B cell (primary cell): ENCODE data around the gene PDPN. TPM values are rescaled to one million over a fixed set of nuclear protein-coding genes. Genes with fewer than 3 reads are reported as not detected.

Experiments
- ATAC-seq: fragments of 200-7000 bp; cut with Tn5 transposase; one replicate; pipeline ENCODE4 v1.10.0; 2021; ENCODE audit warnings: low read depth, mild to moderate bottlenecking, moderate number of reproducible peaks, moderate library complexity
- CTCF ChIA-PET: fragments of 350-600 bp; sonication (Branson Sonifier 250); formaldehyde crosslinking; loops from one replicate; lab custom pipeline; 2021; ENCODE audit warnings: antibody characterized with exemption, inconsistent platforms; lab: Charles Lee
- POLR2A ChIA-PET: fragments of 350-600 bp; sonication (Branson Sonifier 250); formaldehyde crosslinking; loops from one replicate; lab custom pipeline; 2021; ENCODE audit warnings: antibody characterized with exemption; lab: Charles Lee
- DNase-seq: peaks from one replicate; pipeline ENCODE4 v3.0.0; 2013
- H2AFZ ChIP-seq: 2 replicates; pipeline ENCODE4 v1.6.1; 2012; ENCODE audit warnings: mild to moderate bottlenecking, low read depth, low read length; ENCODE audit not compliant: insufficient read depth, poor library complexity, severe bottlenecking
- H3K27ac ChIP-seq, 2 donors: 1 replicate in 1 of 2; 2 replicates in 1 of 2; pipeline ENCODE4 v1.5.1; 2012 to 2013; ENCODE audit warnings: low read length in 2 of 2, mild to moderate bottlenecking in 2 of 2, moderate library complexity in 1 of 2
- H3K27me3 ChIP-seq, 4 experiments: fragments of 200-600 bp in 1 of 4; sonication (generic) in 1 of 4; replicated peaks in 1 of 4; 1 replicate in 2 of 4; 2 replicates in 2 of 4; pipeline versions ENCODE4 v1.6.1 to v1.7.0; 2013 to 2016; ENCODE audit warnings: low read length in 3 of 4, mild to moderate bottlenecking in 2 of 4, mixed read lengths in 1 of 4, moderate library complexity in 1 of 4; ENCODE audit not compliant: insufficient read depth in 4 of 4, control insufficient read depth in 3 of 4; ENCODE audit errors: control extremely low read depth in 1 of 4
- H3K36me3 ChIP-seq, 2 experiments: replicated peaks in 1 of 2; 1 replicate in 1 of 2; 2 replicates in 1 of 2; pipeline versions ENCODE4 v1.6.1 to v1.7.1; 2013; ENCODE audit warnings: low read length in 1 of 2; ENCODE audit not compliant: insufficient read depth in 2 of 2, control insufficient read depth in 1 of 2; ENCODE audit errors: control extremely low read depth in 1 of 2, extremely low read depth in 1 of 2
- H3K4me1 ChIP-seq, 2 donors: fragments of 200-600 bp in 1 of 2; sonication (generic) in 1 of 2; 1 replicate in 1 of 2; 2 replicates in 1 of 2; pipeline versions ENCODE4 v1.5.1 to v1.6.1; 2013 to 2017; ENCODE audit warnings: low read length in 2 of 2; ENCODE audit not compliant: control insufficient read depth in 2 of 2, insufficient read depth in 2 of 2
- H3K4me2 ChIP-seq: replicated peaks from 2 replicates; pipeline ENCODE3; 2012; ENCODE audit warnings: mild to moderate bottlenecking, low read depth, low read length; ENCODE audit not compliant: poor library complexity, severe bottlenecking
- H3K4me3 ChIP-seq, 5 experiments: fragments of 200-600 bp in 1 of 5; sonication (generic) in 1 of 5; 1 replicate in 3 of 5; 2 replicates in 2 of 5; pipeline versions ENCODE4 v1.5.1 to v1.7.0; 2011 to 2016; ENCODE audit warnings: low read length in 4 of 5, mild to moderate bottlenecking in 4 of 5, low read depth in 2 of 5, control low read depth in 1 of 5, moderate library complexity in 1 of 5; ENCODE audit not compliant: insufficient read depth in 1 of 5; ENCODE audit errors: control extremely low read depth in 1 of 5, extremely low read depth in 1 of 5
- H3K79me2 ChIP-seq: fragments of 200-600 bp; sonication (generic); one replicate; pipeline ENCODE4 v1.6.0; 2016; ENCODE audit warnings: low read length; ENCODE audit not compliant: control insufficient read depth, insufficient read depth
- H3K9ac ChIP-seq: fragments of 200-600 bp; sonication (generic); 2 replicates; pipeline ENCODE4 v1.6.1; 2017; ENCODE audit warnings: mild to moderate bottlenecking, low read length, moderate library complexity
- H3K9me3 ChIP-seq, 3 donors: one replicate each; pipeline versions ENCODE4 v1.6.1 to v1.7.1; 2013; ENCODE audit warnings: low read length in 2 of 3; ENCODE audit not compliant: control insufficient read depth in 2 of 3, insufficient read depth in 1 of 3; ENCODE audit errors: control extremely low read depth in 1 of 3
- H4K20me1 ChIP-seq: 2 replicates; pipeline ENCODE4 v1.6.0; 2012; ENCODE audit warnings: mild to moderate bottlenecking, low read length; ENCODE audit not compliant: insufficient read depth, control insufficient read depth, poor library complexity, severe bottlenecking
- H3K27ac Mint-ChIP-seq: one replicate; pipeline ENCODE4 v1.8.0; 2021; ENCODE audit warnings: mixed read lengths
- H3K27me3 Mint-ChIP-seq: one replicate; pipeline ENCODE4 v1.8.0; 2021; ENCODE audit warnings: mixed read lengths
- H3K4me1 Mint-ChIP-seq: one replicate; pipeline ENCODE4 v1.8.0; 2021; ENCODE audit warnings: mixed read lengths
- H3K4me3 Mint-ChIP-seq: one replicate; pipeline ENCODE4 v1.8.0; 2021; ENCODE audit warnings: mixed read lengths
- H3K9me3 Mint-ChIP-seq: one replicate; pipeline ENCODE4 v1.8.0; 2022; ENCODE audit warnings: mixed read lengths; ENCODE audit not compliant: insufficient read depth
- EZH2 ChIP-seq: IDR thresholded peaks from 2 replicates; pipeline ENCODE4 v1.6.1; 2012; ENCODE audit warnings: borderline replicate concordance, low read depth, mild to moderate bottlenecking, moderate library complexity, low read length; ENCODE audit not compliant: insufficient read depth, poor library complexity, severe bottlenecking
- WGBS: methylation state at CpG from one replicate; pipeline ENCODE4 v1.1.5; 2013; ENCODE audit warnings: missing lambda C conversion rate; ENCODE audit not compliant: insufficient coverage; 5-methylcytosine and 5-hydroxymethylcytosine counted together
- intact Hi-C: fragments of 100-400 bp; cut with micrococcal nuclease; formaldehyde crosslinking; loops from one replicate; pipeline ENCODE4 v1.10.0; 2022
- polyA plus RNA-seq: library from polyadenylated mRNA; depleted of rRNA; stranded (reverse); fragments of >200 nt; gene quantifications from 2 replicates; pipeline ENCODE4 v1.2.3, GENCODE V29; 2012
- total RNA-seq, 2 donors: library from RNA; stranded (reverse); fragments of 120-200 nt in 1 of 2; gene quantifications; 1 replicate in 1 of 2; 2 replicates in 1 of 2; pipeline versions ENCODE4 v1.2.3 to v1.2.4, GENCODE V29; 2013 to 2022
- TF ChIP-seq, protein P1 (sequence below): fragments of 200-600 bp; IDR thresholded peaks from one replicate; pipeline ENCODE4 v1.8.0; 2022; ENCODE audit warnings: antibody characterized with exemption, mild to moderate bottlenecking

The PDPN gene
- total and polyA plus RNA-seq, 2 donors (not counting 1 experiment from before 2014, with no cell fraction given) = not detected

DNA sequence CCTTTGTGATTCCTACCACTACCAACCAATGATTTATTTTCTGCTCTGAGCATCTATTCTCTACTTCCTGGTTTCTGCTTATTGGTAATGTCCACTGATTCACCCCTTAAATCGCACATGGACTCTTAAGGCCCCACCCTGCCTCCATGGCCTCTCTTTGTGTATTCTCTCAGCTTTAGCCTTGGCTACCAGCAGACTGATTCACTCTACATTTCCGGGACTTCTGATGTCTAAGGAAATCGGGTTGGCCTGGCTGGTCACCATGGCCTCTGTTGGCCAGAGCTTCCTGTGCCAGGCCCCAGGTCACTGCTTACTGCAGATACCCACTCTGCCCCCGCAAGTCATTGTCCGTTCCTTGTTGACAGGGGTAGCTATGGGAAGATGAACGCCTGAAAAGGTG lies 40.9 kb downstream of the PDPN start:
- H3K9me3 ChIP-seq = peaks cover 0 to 6% (median 0%) of the 10 kb centered on the region in 3 donors
- no peak overlapping the region for H3K27ac Mint-ChIP-seq
- WGBS = 93% methylated on average over 1 of the region's 6 CpGs
- H3K9me3 Mint-ChIP-seq = no peaks in the 10 kb centered on the region
- POLR2A ChIA-PET = no interaction called here
- H4K20me1 ChIP-seq = no peaks in the 10 kb centered on the region
- ATAC-seq = no peak
- H3K27me3 Mint-ChIP-seq = peaks cover 20% of the 10 kb centered on the region
- no peaks in the 10 kb centered on the region for H3K4me1 Mint-ChIP-seq
- CTCF ChIA-PET = interaction anchor here (0.6 kb wide), 1 partner anchor 9 kb away, joined by 3 read pairs; no protein-coding TSS in a partner anchor
- no peak overlapping the region for H3K4me3 Mint-ChIP-seq
- no peak for DNase-seq
- H3K4me2 ChIP-seq = no peak overlapping the region
- H3K27me3 ChIP-seq = peaks cover 0 to 3% (median 1%) of the 10 kb centered on the region in 4 experiments
- no peak overlapping the region for H3K27ac ChIP-seq
- intact Hi-C loops = no loop called here
- TF ChIP-seq, protein P1, sequence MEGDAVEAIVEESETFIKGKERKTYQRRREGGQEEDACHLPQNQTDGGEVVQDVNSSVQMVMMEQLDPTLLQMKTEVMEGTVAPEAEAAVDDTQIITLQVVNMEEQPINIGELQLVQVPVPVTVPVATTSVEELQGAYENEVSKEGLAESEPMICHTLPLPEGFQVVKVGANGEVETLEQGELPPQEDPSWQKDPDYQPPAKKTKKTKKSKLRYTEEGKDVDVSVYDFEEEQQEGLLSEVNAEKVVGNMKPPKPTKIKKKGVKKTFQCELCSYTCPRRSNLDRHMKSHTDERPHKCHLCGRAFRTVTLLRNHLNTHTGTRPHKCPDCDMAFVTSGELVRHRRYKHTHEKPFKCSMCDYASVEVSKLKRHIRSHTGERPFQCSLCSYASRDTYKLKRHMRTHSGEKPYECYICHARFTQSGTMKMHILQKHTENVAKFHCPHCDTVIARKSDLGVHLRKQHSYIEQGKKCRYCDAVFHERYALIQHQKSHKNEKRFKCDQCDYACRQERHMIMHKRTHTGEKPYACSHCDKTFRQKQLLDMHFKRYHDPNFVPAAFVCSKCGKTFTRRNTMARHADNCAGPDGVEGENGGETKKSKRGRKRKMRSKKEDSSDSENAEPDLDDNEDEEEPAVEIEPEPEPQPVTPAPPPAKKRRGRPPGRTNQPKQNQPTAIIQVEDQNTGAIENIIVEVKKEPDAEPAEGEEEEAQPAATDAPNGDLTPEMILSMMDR = no peak
- no peak for TF ChIP-seq EZH2
- no peaks in the 10 kb centered on the region for H3K79me2 ChIP-seq
- H2AFZ ChIP-seq = no peak overlapping the region
- H3K9ac ChIP-seq = no peak overlapping the region
- no peaks in the 10 kb centered on the region for H3K36me3 ChIP-seq
- H3K4me3 ChIP-seq = no peak overlapping the region
- no peaks in the 10 kb centered on the region for H3K4me1 ChIP-seq

DNA sequence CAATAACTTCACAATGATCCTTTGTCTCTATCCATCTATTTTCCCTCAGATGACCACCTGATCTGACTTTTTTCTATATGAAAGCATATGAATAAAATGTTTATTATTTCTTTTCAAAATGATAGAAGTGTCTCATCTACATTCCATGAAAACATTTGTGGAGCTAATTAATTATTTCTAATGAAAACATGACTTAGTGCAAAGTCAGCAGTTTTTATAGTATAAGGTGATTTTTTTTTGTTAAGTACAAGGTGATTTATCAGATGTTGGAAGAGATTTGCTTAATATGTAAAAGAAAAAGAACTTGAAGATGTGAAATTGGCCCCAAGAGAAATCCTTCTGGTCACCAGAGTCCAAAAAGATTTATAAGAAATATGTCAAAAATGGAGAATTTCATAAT lies 43.5 kb downstream of the PDPN start:
- no peak overlapping the region for H3K4me2 ChIP-seq
- Mint-ChIP-seq H3K27me3 (peaks cover 12% of the 10 kb centered on the region), H3K4me3 (no peak overlapping the region), H3K4me1 (no peaks in the 10 kb centered on the region), H3K9me3 (peaks cover 3% of the 10 kb centered on the region), H3K27ac (no peak overlapping the region)
- peaks cover 0 to 20% (median 2%) of the 10 kb centered on the region in 3 donors for H3K9me3 ChIP-seq
- H2AFZ ChIP-seq = no peak overlapping the region
- no peak for DNase-seq
- ATAC-seq = no peak
- H4K20me1 ChIP-seq = no peaks in the 10 kb centered on the region
- TF ChIP-seq, protein P1 = no peak
- TF ChIP-seq EZH2 = no peak
- H3K4me3 ChIP-seq = no peak overlapping the region
- intact Hi-C loops = no loop called here
- H3K36me3 ChIP-seq = no peaks in the 10 kb centered on the region
- H3K9ac ChIP-seq = no peak overlapping the region
- no peaks in the 10 kb centered on the region for H3K4me1 ChIP-seq
- CTCF ChIA-PET = interaction anchor here (1.1 kb wide), 1 partner anchor 8 kb away, joined by 3 read pairs; no protein-coding TSS in a partner anchor
- POLR2A ChIA-PET = no interaction called here
- H3K27me3 ChIP-seq = peaks cover 0 to 3% (median 1%) of the 10 kb centered on the region in 4 experiments
- no peaks in the 10 kb centered on the region for H3K79me2 ChIP-seq
- H3K27ac ChIP-seq = no peak overlapping the region
